ENCODE data around the gene FASTKD2.
A peak's percentile ranks its signal among the peaks of the same experiment; 100 is the strongest.

FASTKD2 gene

DNA sequence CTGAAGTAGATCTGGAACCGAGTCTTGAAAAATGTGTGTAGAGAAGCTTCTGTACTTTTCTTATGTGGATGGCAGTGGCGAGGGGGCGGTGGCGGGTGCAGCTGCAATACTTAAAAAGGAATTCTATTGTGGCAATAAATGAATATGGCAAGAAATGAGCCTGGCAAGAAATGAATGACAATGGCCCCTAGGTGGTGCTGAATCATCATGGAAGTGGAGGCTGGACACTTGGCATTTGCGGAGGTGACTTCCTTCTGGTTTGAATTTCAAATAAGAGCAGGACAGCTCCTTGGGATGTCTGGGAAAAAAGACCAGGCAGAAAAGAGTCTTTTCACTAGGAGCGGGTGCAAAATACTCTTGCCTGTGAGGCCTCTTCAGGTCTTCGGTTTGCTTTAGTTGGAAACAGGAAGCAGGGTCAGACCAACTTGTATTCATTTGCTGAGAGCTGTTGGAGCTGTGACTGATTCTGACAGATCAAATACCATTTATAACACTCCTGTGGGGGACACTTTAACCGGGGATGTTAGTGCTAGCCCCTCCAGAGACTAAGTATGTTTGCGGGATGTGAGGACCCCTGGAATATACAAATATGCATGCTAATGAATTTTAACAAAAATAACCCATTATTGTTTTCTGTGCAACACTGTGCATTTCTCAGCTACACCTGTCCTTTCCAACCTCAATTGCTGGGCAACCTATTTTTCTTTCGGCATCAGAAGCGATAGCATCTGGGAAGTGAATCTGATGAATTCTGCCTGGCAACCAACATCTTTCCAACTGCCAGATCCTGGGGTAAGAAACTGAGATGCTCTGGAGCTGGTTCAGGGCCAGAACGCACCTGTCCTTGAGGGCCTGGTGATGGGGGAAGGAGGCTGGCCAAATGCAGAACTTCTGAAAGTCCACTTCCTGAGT is 35.4 kb downstream of the FASTKD2 start:
- no peak overlapping the region for H4K91ac ChIP-seq (ENCODE audit: low read depth, low read length, poor library complexity)
- no peaks in the 10 kb centered on the region for H3K9me3 ChIP-seq (replicated peaks in 1 of 2; ENCODE audit: control insufficient read depth in 2 of 2, insufficient read depth in 1 of 2, low read depth in 1 of 2, low read length in 2 of 2)
- no peaks in the 10 kb centered on the region for H3K27me3 ChIP-seq (ENCODE audit: control insufficient read depth in 3 of 3, insufficient read depth in 3 of 3, low read depth in 1 of 3, low read length in 3 of 3)
- H3K9ac ChIP-seq (ENCODE audit: low read depth, low read length, poor library complexity) = no peak overlapping the region
- no peak overlapping the region for H3K4ac ChIP-seq (ENCODE audit: low read length)
- no peak overlapping the region for H2BK120ac ChIP-seq (ENCODE audit: low read depth, low read length)
- WGBS, 2 donors (ENCODE audit: extremely low coverage in 2 of 2, insufficient read length in 2 of 2, insufficient replicate concordance in 1 of 2) = no CpG with 5 or more reads among the region's 12 CpGs
- H3K27ac ChIP-seq (replicated peaks; ENCODE audit: low read length) = no peak overlapping the region
- peak; percentile 69 for DNase-seq (ENCODE audit: low spot score)
- H2AK5ac ChIP-seq (ENCODE audit: low read depth, low read length) = no peak overlapping the region
- no peak overlapping the region for H2BK15ac ChIP-seq (ENCODE audit: low read length)
- no peak overlapping the region for H4K8ac ChIP-seq (ENCODE audit: low read depth, low read length)
- H3K23ac ChIP-seq (ENCODE audit: low read depth, low read length, poor library complexity) = no peak overlapping the region
- no peaks in the 10 kb centered on the region for H3K79me1 ChIP-seq (ENCODE audit: low read depth, low read length)
- no peak overlapping the region for H3K18ac ChIP-seq (ENCODE audit: low read length)
- no peak overlapping the region for H2BK5ac ChIP-seq (ENCODE audit: low read length)
- H3K4me2 ChIP-seq (ENCODE audit: insufficient read depth, low read length, poor library complexity, severe bottlenecking) = no peak overlapping the region
- no peak overlapping the region for H3K14ac ChIP-seq (ENCODE audit: low read length)
- peaks cover 8 to 14% of the 10 kb centered on the region in 2 donors for H3K4me1 ChIP-seq (ENCODE audit: control insufficient read depth in 2 of 2, insufficient read depth in 1 of 2, low read depth in 1 of 2, low read length in 2 of 2)
- H3K4me3 ChIP-seq (ENCODE audit: low read length in 2 of 2) = no peak overlapping the region
- H3K36me3 ChIP-seq (replicated peaks in 1 of 2; ENCODE audit: control insufficient read depth in 2 of 2, insufficient read depth in 2 of 2, low read length in 2 of 2) = peaks cover 1 to 6% of the 10 kb centered on the region in 2 donors
- peak overlapping the region; percentile 43 for H2AFZ ChIP-seq (ENCODE audit: low read length)
- no peak overlapping the region for H2BK12ac ChIP-seq (ENCODE audit: low read length)

- Histone ChIP-seq H4K91ac (ENCODE audit: low read depth, low read length, poor library complexity) (no peak overlapping the region), H3K4ac (ENCODE audit: low read length) (no peak overlapping the region), H3K27me3 (ENCODE audit: control insufficient read depth in 3 of 3, insufficient read depth in 3 of 3, low read depth in 1 of 3, low read length in 3 of 3) (no peaks in the 10 kb centered on the region), H2BK120ac (ENCODE audit: low read depth, low read length) (no peak overlapping the region), H3K79me1 (ENCODE audit: low read depth, low read length) (no peaks in the 10 kb centered on the region), H3K4me1 (ENCODE audit: control insufficient read depth in 2 of 2, insufficient read depth in 1 of 2, low read depth in 1 of 2, low read length in 2 of 2) (peaks cover 8 to 14% of the 10 kb centered on the region in 2 donors), H2BK5ac (ENCODE audit: low read length) (no peak overlapping the region), H3K23ac (ENCODE audit: low read depth, low read length, poor library complexity) (no peak overlapping the region), H3K4me3 (ENCODE audit: low read length in 2 of 2) (no peak overlapping the region), H2BK12ac (ENCODE audit: low read length) (no peak overlapping the region), H2BK15ac (ENCODE audit: low read length) (no peak overlapping the region), H3K14ac (ENCODE audit: low read length) (no peak overlapping the region), H3K9me3 (replicated peaks in 1 of 2; ENCODE audit: control insufficient read depth in 2 of 2, insufficient read depth in 1 of 2, low read depth in 1 of 2, low read length in 2 of 2) (no peaks in the 10 kb centered on the region), H2AK5ac (ENCODE audit: low read depth, low read length) (no peak overlapping the region), H3K27ac (replicated peaks; ENCODE audit: low read length) (no peak overlapping the region), H4K8ac (ENCODE audit: low read depth, low read length) (no peak overlapping the region), H3K18ac (ENCODE audit: low read length) (no peak overlapping the region), H3K4me2 (ENCODE audit: insufficient read depth, low read length, poor library complexity, severe bottlenecking) (no peak overlapping the region), H3K36me3 (replicated peaks in 1 of 2; ENCODE audit: control insufficient read depth in 2 of 2, insufficient read depth in 2 of 2, low read length in 2 of 2) (peaks cover 0 to 1% of the 10 kb centered on the region in 2 donors), H3K9ac (ENCODE audit: low read depth, low read length, poor library complexity) (no peak overlapping the region), H2AFZ (ENCODE audit: low read length) (no peak overlapping the region)
- no CpG with 5 or more reads among the region's 9 CpGs for WGBS, 2 donors (ENCODE audit: extremely low coverage in 2 of 2, insufficient read length in 2 of 2, insufficient replicate concordance in 1 of 2)
- no peak for DNase-seq (ENCODE audit: low spot score)
These were observed 36.2 kb downstream of the FASTKD2 start for GRCh38 chr2:206801418-206802189.

DNA sequence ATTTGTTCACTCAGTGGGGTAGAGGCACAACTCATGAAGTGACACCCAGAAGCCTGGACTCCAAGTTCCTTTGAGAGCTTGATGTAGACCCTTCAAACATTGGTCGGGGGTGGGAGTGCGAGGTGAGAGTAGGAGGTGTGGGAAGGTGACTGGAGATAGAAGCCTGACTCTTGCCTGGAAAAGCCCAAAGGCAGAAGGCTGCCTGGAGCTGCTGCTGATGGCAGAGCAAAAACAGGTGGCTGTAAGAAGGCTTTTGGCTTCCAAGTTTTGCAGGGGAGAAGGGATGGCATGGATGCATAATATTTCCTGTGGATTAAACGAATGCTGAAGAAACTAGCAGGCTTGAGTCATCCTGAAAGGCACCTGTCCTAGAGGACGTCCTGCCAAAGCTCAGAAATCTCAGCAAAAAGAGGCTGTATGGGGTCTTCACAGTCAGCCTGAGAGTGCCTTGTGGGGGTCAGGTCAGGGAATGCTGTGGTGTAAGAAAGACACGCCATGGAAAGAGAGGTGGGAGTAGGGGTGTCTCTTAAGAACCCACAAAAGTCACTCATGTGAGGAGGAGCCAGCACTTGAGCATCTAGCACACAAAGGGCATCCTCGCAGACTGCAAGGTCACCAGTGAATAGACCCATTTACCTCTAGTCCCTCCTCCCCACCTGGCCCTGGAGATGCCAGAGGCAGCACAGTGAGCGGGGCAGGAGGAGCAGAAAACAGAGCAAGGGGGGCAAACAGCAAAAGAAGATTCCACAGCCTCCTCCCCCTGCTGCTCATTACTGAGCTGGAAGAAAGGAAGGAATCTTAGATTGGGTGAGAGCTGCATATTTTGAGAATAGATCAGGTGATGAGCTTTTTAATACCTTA is 37.5 kb downstream of the FASTKD2 start:
- no peak overlapping the region for H2AK5ac ChIP-seq (ENCODE audit: low read depth, low read length)
- H3K4ac ChIP-seq (ENCODE audit: low read length) = no peak overlapping the region
- H3K4me2 ChIP-seq (ENCODE audit: insufficient read depth, low read length, poor library complexity, severe bottlenecking) = no peak overlapping the region
- H3K14ac ChIP-seq (ENCODE audit: low read length) = peak overlapping the region; percentile 23
- no peak overlapping the region for H2BK5ac ChIP-seq (ENCODE audit: low read length)
- no peaks in the 10 kb centered on the region for H3K9me3 ChIP-seq (replicated peaks in 1 of 2; ENCODE audit: control insufficient read depth in 2 of 2, insufficient read depth in 1 of 2, low read depth in 1 of 2, low read length in 2 of 2)
- no peak overlapping the region for H2AFZ ChIP-seq (ENCODE audit: low read length)
- H2BK120ac ChIP-seq (ENCODE audit: low read depth, low read length) = no peak overlapping the region
- no peak overlapping the region for H3K18ac ChIP-seq (ENCODE audit: low read length)
- H3K27ac ChIP-seq (replicated peaks; ENCODE audit: low read length) = no peak overlapping the region
- WGBS, 2 donors (ENCODE audit: extremely low coverage in 2 of 2, insufficient read length in 2 of 2, insufficient replicate concordance in 1 of 2) = no CpG with 5 or more reads among the region's 7 CpGs
- no peaks in the 10 kb centered on the region for H3K79me1 ChIP-seq (ENCODE audit: low read depth, low read length)
- H3K27me3 ChIP-seq (ENCODE audit: control insufficient read depth in 3 of 3, insufficient read depth in 3 of 3, low read depth in 1 of 3, low read length in 3 of 3) = no peaks in the 10 kb centered on the region
- H2BK12ac ChIP-seq (ENCODE audit: low read length) = no peak overlapping the region
- H4K91ac ChIP-seq (ENCODE audit: low read depth, low read length, poor library complexity) = no peak overlapping the region
- H3K4me1 ChIP-seq (ENCODE audit: control insufficient read depth in 2 of 2, insufficient read depth in 1 of 2, low read depth in 1 of 2, low read length in 2 of 2) = peaks cover 8 to 14% of the 10 kb centered on the region in 2 donors
- H3K4me3 ChIP-seq (ENCODE audit: low read length in 2 of 2) = no peak overlapping the region
- no peak overlapping the region for H3K23ac ChIP-seq (ENCODE audit: low read depth, low read length, poor library complexity)
- no peak overlapping the region for H3K9ac ChIP-seq (ENCODE audit: low read depth, low read length, poor library complexity)
- no peak overlapping the region for H4K8ac ChIP-seq (ENCODE audit: low read depth, low read length)
- H3K36me3 ChIP-seq (replicated peaks in 1 of 2; ENCODE audit: control insufficient read depth in 2 of 2, insufficient read depth in 2 of 2, low read length in 2 of 2) = no peaks in the 10 kb centered on the region
- DNase-seq (ENCODE audit: low spot score) = no peak
- H2BK15ac ChIP-seq (ENCODE audit: low read length) = no peak overlapping the region

Data from neuronal stem cell (in vitro differentiated cells).